CD14-positive monocyte (primary cell): Measurements from ENCODE around the gene LRRIQ1. TPM values are rescaled to one million over a fixed set of nuclear protein-coding genes. Genes with fewer than 3 reads are reported as not detected.
A peak's percentile ranks its signal among the peaks of the same experiment; 100 is the strongest.

Experiments
- DNase-seq, 3 donors: peaks; one replicate each; pipeline ENCODE4 v3.0.0-alpha.2; 2011 to 2022
- H2AFZ ChIP-seq: 2 replicates; pipeline ENCODE4 v1.6.0; 2012; ENCODE audit warnings: mild to moderate bottlenecking, low read depth, low read length, inconsistent platforms; ENCODE audit not compliant: insufficient read depth, poor library complexity, severe bottlenecking
- H3K27ac ChIP-seq, 2 donors: 1 replicate in 1 of 2; 2 replicates in 1 of 2; pipeline ENCODE4 v1.5.1; 2012 to 2013; ENCODE audit warnings: low read length in 2 of 2, control low read depth in 1 of 2, inconsistent platforms in 1 of 2, low read depth in 1 of 2, mild to moderate bottlenecking in 1 of 2
- H3K27me3 ChIP-seq, 2 donors: one replicate each; pipeline versions ENCODE4 v1.6.0 to v1.6.1; 2011 to 2013; ENCODE audit warnings: low read length in 2 of 2; ENCODE audit not compliant: control insufficient read depth in 2 of 2, insufficient read depth in 2 of 2
- H3K36me3 ChIP-seq, 2 donors: replicated peaks in 1 of 2; 1 replicate in 1 of 2; 2 replicates in 1 of 2; pipeline versions ENCODE4 v1.5.1 to v1.6.1; 2012 to 2013; ENCODE audit warnings: low read length in 2 of 2, control low read depth in 1 of 2, inconsistent platforms in 1 of 2, mild to moderate bottlenecking in 1 of 2; ENCODE audit not compliant: insufficient read depth in 2 of 2, control insufficient read depth in 1 of 2
- H3K4me1 ChIP-seq, 2 donors: 1 replicate in 1 of 2; 2 replicates in 1 of 2; pipeline versions ENCODE4 v1.5.1 to v1.6.1; 2012 to 2013; ENCODE audit warnings: low read length in 2 of 2, control low read depth in 1 of 2, inconsistent platforms in 1 of 2, mild to moderate bottlenecking in 1 of 2, moderate library complexity in 1 of 2; ENCODE audit not compliant: insufficient read depth in 2 of 2, control insufficient read depth in 1 of 2
- H3K4me2 ChIP-seq: replicated peaks from 2 replicates; pipeline ENCODE3; 2012; ENCODE audit warnings: low read length, moderate library complexity, mild to moderate bottlenecking; ENCODE audit not compliant: poor library complexity, severe bottlenecking; ENCODE audit errors: extremely low read depth
- H3K4me3 ChIP-seq, 3 experiments: fragments of 200-600 bp in 1 of 3; sonication (generic) in 1 of 3; replicated peaks in 1 of 3; 1 replicate in 2 of 3; 2 replicates in 1 of 3; pipeline ENCODE4 v1.5.1; 2011 to 2013; ENCODE audit warnings: low read length in 3 of 3, mild to moderate bottlenecking in 3 of 3, control low read depth in 2 of 3, low read depth in 2 of 3, inconsistent platforms in 1 of 3, moderate library complexity in 1 of 3
- H3K79me2 ChIP-seq: 2 replicates; pipeline ENCODE4 v1.6.0; 2012; ENCODE audit warnings: mild to moderate bottlenecking, control low read depth, inconsistent platforms, low read length, moderate library complexity; ENCODE audit not compliant: insufficient read depth
- H3K9ac ChIP-seq: 2 replicates; pipeline ENCODE4 v1.6.0; 2017; ENCODE audit warnings: low read length, mild to moderate bottlenecking; ENCODE audit not compliant: insufficient read depth, poor library complexity, severe bottlenecking
- H3K9me3 ChIP-seq, 2 donors: replicated peaks in 1 of 2; 1 replicate in 1 of 2; 2 replicates in 1 of 2; pipeline versions ENCODE4 v1.5.1 to v1.6.1; 2012 to 2013; ENCODE audit warnings: low read length in 2 of 2, control low read depth in 1 of 2; ENCODE audit not compliant: control insufficient read depth in 1 of 2, insufficient read depth in 1 of 2
- H4K20me1 ChIP-seq: 2 replicates; pipeline ENCODE4 v1.6.0; 2012; ENCODE audit warnings: mild to moderate bottlenecking, low read length, control low read depth, moderate library complexity; ENCODE audit not compliant: insufficient read depth
- H3K27ac Mint-ChIP-seq, 7 donors: one replicate each; pipeline ENCODE4 v1.8.0; 2020; ENCODE audit warnings: mild to moderate bottlenecking in 7 of 7, mixed read lengths in 7 of 7, moderate library complexity in 6 of 7, inconsistent platforms in 2 of 7
- H3K27me3 Mint-ChIP-seq, 3 donors: one replicate each; pipeline ENCODE4 v1.8.0; 2021 to 2022; ENCODE audit warnings: low read depth in 3 of 3, mild to moderate bottlenecking in 3 of 3, mixed read lengths in 3 of 3, moderate library complexity in 3 of 3, inconsistent platforms in 1 of 3
- H3K36me3 Mint-ChIP-seq, 2 donors: one replicate each; pipeline ENCODE4 v1.8.0; 2020; ENCODE audit warnings: mixed read lengths in 2 of 2, inconsistent platforms in 1 of 2, mild to moderate bottlenecking in 1 of 2
- H3K4me1 Mint-ChIP-seq: one replicate; pipeline ENCODE4 v1.8.0; 2020; ENCODE audit warnings: mild to moderate bottlenecking, mixed read lengths
- H3K4me3 Mint-ChIP-seq, 2 donors: one replicate each; pipeline ENCODE4 v1.8.0; 2020; ENCODE audit warnings: mild to moderate bottlenecking in 2 of 2, mixed read lengths in 2 of 2, moderate library complexity in 1 of 2
- H3K9me3 Mint-ChIP-seq, 7 donors: one replicate each; pipeline ENCODE4 v1.8.0; 2020 to 2022; ENCODE audit warnings: mixed read lengths in 7 of 7, mild to moderate bottlenecking in 6 of 7, moderate library complexity in 6 of 7, inconsistent platforms in 2 of 7
- CTCF ChIP-seq: fragments of 200-600 bp; IDR thresholded peaks from one replicate; pipeline ENCODE4 v1.8.0; 2022; ENCODE audit warnings: antibody characterized with exemption, mild to moderate bottlenecking
- WGBS: methylation state at CpG from one replicate; pipeline ENCODE4 v1.1.5; 2013; ENCODE audit warnings: missing lambda C conversion rate; ENCODE audit not compliant: insufficient coverage; 5-methylcytosine and 5-hydroxymethylcytosine counted together
- intact Hi-C, 2 donors: fragments of 100-400 bp; cut with micrococcal nuclease; formaldehyde crosslinking; loops; one replicate each; pipeline versions ENCODE4 v1.15.0 to v1.15.1; 2023
- polyA minus RNA-seq: library from RNA; depleted of rRNA, polyadenylated mRNA; stranded (reverse); fragments of >200 nt; gene quantifications from 2 replicates; pipeline ENCODE4 v1.2.3, GENCODE V29; 2012
- polyA plus RNA-seq, 3 donors: library from polyadenylated mRNA; depleted of rRNA in 1 of 3; unstranded in 2 of 3; stranded (reverse) in 1 of 3; fragments of 300-500 nt in 2 of 3; fragments of >200 nt in 1 of 3; fragmentation: Illumina TruSeq in 2 of 3; gene quantifications; 1 replicate in 2 of 3; 2 replicates in 1 of 3; pipeline ENCODE4 v1.2.3, GENCODE V29; 2012 to 2021
- total RNA-seq, 12 experiments: library from RNA in 1 of 12; stranded (reverse) in 1 of 12; fragments of 120-200 nt in 1 of 12; gene quantifications; one replicate each; pipeline ENCODE4 v1.2.4 and lab custom pipeline; 2013 to 2026; ENCODE audit warnings: mixed read lengths in 6 of 12, inconsistent platforms in 1 of 12

Gene LRRIQ1
- not detected for total RNA-seq (2013)
- not detected for polyA plus RNA-seq
- not detected in 2 replicates for polyA minus RNA-seq
- total RNA-seq (lab: John Stamatoyannopoulos, UW) = 0 to 2.8 (median 0.18) reads per million in 11 experiments

GRCh38 chr12:85036234-85036707, at the start of gene LRRIQ1, which contains the start of gene TSPAN19:
LRRIQ1 (plus strand) TSS chr12:85036351; CDS start chr12:85038177, 1,826 bp downstream.
TSPAN19 (minus strand) TSS chr12:85036277; CDS start chr12:85029946, 6,331 bp downstream.
- Histone ChIP-seq H3K27ac (no peak within 1 kb of the TSS), H3K9ac (no peak within 1 kb of the TSS), H3K79me2 (no peaks in the 10 kb centered on the region), H3K4me2 (no peak within 1 kb of the TSS), H3K9me3 (no peaks in the 10 kb centered on the region), H3K36me3 (no peaks in the 10 kb centered on the region), H3K4me1 (no peaks in the 10 kb centered on the region), H4K20me1 (no peaks in the 10 kb centered on the region), H2AFZ (no peak within 1 kb of the TSS), H3K27me3 (peaks cover 15 to 16% of the 10 kb centered on the region in 2 donors), H3K4me3 (no peak within 1 kb of the TSS)
- no peak for TF ChIP-seq CTCF
- Mint-ChIP-seq H3K36me3 (no peaks in the 10 kb centered on the region), H3K9me3 (peaks cover 0 to 3% (median 0%) of the 10 kb centered on the region in 7 donors), H3K4me1 (peaks cover 4% of the 10 kb centered on the region), H3K27me3 (peaks cover 10 to 19% (median 18%) of the 10 kb centered on the region in 3 donors), H3K27ac (no peak within 1 kb of the TSS), H3K4me3 (peak within 1 kb of the TSS; percentile 37 to 63)
- peak in 1 of 3 donors; percentile 3 for DNase-seq
- WGBS = 0% methylated on average over 12 of the region's 22 CpGs
- intact Hi-C loops = no loop called here

GRCh38 chr12:84986586-84986985, 49.6 kb upstream of the LRRIQ1 start:
- Mint-ChIP-seq H3K36me3 (no peaks in the 10 kb centered on the region), H3K4me1 (no peaks in the 10 kb centered on the region), H3K4me3 (no peak overlapping the region), H3K27ac (no peak overlapping the region), H3K9me3 (no peaks in the 10 kb centered on the region), H3K27me3 (no peaks in the 10 kb centered on the region)
- no peak for DNase-seq
- H3K4me2 ChIP-seq = no peak overlapping the region
- no peaks in the 10 kb centered on the region for H3K36me3 ChIP-seq
- H3K79me2 ChIP-seq = no peaks in the 10 kb centered on the region
- H3K27ac ChIP-seq = no peak overlapping the region
- no peak for TF ChIP-seq CTCF
- H3K9me3 ChIP-seq = no peaks in the 10 kb centered on the region
- 67% methylated on average over 1 of the region's 3 CpGs for WGBS
- H3K4me3 ChIP-seq = no peak overlapping the region
- no peak overlapping the region for H3K9ac ChIP-seq
- intact Hi-C loops = no loop called here
- no peaks in the 10 kb centered on the region for H4K20me1 ChIP-seq
- H3K27me3 ChIP-seq = no peaks in the 10 kb centered on the region
- no peak overlapping the region for H2AFZ ChIP-seq
- H3K4me1 ChIP-seq = no peaks in the 10 kb centered on the region
